Endothelial cell of umbilical vein (primary cell): ENCODE results near the gene TMEM63B. TPM values are rescaled to one million over a fixed set of nuclear protein-coding genes. Genes with fewer than 3 reads are reported as not detected.

Experiments
- BruUV-seq: library from RNA; stranded (reverse); fragments of 400-500 nt; replicated peaks from 2 replicates; lab custom pipeline; 2021; lab: Mats Ljungman, UMichigan
- CTCF ChIA-PET: fragments of 300-600, 350-600 bp; sonication (Branson Sonifier 250); formaldehyde crosslinking; loops from one replicate; lab custom pipeline; 2021; ENCODE audit warnings: antibody characterized with exemption, inconsistent platforms; lab: Charles Lee
- POLR2A ChIA-PET: fragments of 300-600, 350-600 bp; sonication (Branson Sonifier 250); formaldehyde crosslinking; loops from one replicate; lab custom pipeline; 2021; ENCODE audit warnings: antibody characterized with exemption, inconsistent platforms; lab: Charles Lee
- DNase-seq: peaks from one replicate; pipeline ENCODE4 v3.0.0-alpha.2; 2011; ENCODE audit warnings: low read depth, low spot score
- FAIRE-seq: peaks from 2 replicates; lab custom pipeline; 2011; peaks lifted over from hg19 to GRCh38; lab: Jason Lieb, UNC
- H2AFZ ChIP-seq: 2 replicates; pipeline ENCODE4 v1.6.0; 2012; ENCODE audit warnings: low read depth, low read length, control low read depth, inconsistent platforms
- H3K27ac ChIP-seq: 2 replicates; pipeline ENCODE4 v1.5.1; 2011; ENCODE audit warnings: low read depth, mild to moderate bottlenecking, control low read depth, low read length, moderate library complexity; ENCODE audit not compliant: insufficient read depth
- H3K27me3 ChIP-seq, 2 experiments: 2 replicates each; pipeline versions ENCODE4 v1.6.0 to v1.6.1; 2011; ENCODE audit warnings: low read length in 2 of 2, mixed read lengths in 1 of 2; ENCODE audit not compliant: control insufficient read depth in 2 of 2, insufficient read depth in 2 of 2
- H3K36me3 ChIP-seq, 2 experiments: 2 replicates in 1 of 2; 3 replicates in 1 of 2; pipeline ENCODE4 v1.5.1; 2011; ENCODE audit warnings: low read length in 2 of 2, mild to moderate bottlenecking in 1 of 2, moderate library complexity in 1 of 2; ENCODE audit not compliant: control insufficient read depth in 2 of 2, insufficient read depth in 2 of 2; ENCODE audit errors: extremely low read depth in 1 of 2
- H3K4me1 ChIP-seq: 3 replicates; pipeline ENCODE4 v1.5.1; 2011; ENCODE audit warnings: mild to moderate bottlenecking, low read length; ENCODE audit not compliant: control insufficient read depth, insufficient read depth; ENCODE audit errors: extremely low read depth
- H3K4me2 ChIP-seq: 2 replicates; pipeline ENCODE4 v1.6.1; 2011; ENCODE audit warnings: low read length, control low read depth, mixed read lengths; ENCODE audit not compliant: insufficient read depth
- H3K4me3 ChIP-seq, 3 experiments: fragments of 200-600 bp in 1 of 3; sonication (generic), shearing (Covaris generic) in 1 of 3; replicated peaks in 1 of 3; 2 replicates each; pipeline ENCODE4 v1.5.1; 2011 to 2016; ENCODE audit warnings: control low read depth in 3 of 3, low read length in 3 of 3, mild to moderate bottlenecking in 2 of 3, inconsistent platforms in 1 of 3, low read depth in 1 of 3, moderate library complexity in 1 of 3; ENCODE audit not compliant: insufficient read depth in 1 of 3
- H3K79me2 ChIP-seq: 2 replicates; pipeline ENCODE4 v1.6.0; 2012; ENCODE audit warnings: low read length, inconsistent platforms; ENCODE audit not compliant: control insufficient read depth, insufficient read depth
- H3K9ac ChIP-seq: replicated peaks from 2 replicates; pipeline ENCODE3; 2011; ENCODE audit warnings: low read length, control low read depth; ENCODE audit not compliant: insufficient read depth; ENCODE audit errors: extremely low read depth
- H3K9me1 ChIP-seq: replicated peaks from 3 replicates; pipeline ENCODE4 v1.6.0; 2011; ENCODE audit warnings: mild to moderate bottlenecking, low read length; ENCODE audit not compliant: control insufficient read depth, insufficient read depth; ENCODE audit errors: extremely low read depth
- H3K9me3 ChIP-seq: replicated peaks from 2 replicates; pipeline ENCODE4 v1.5.1; 2012; ENCODE audit warnings: low read length, inconsistent platforms; ENCODE audit not compliant: control insufficient read depth, insufficient read depth
- H4K20me1 ChIP-seq: replicated peaks from 2 replicates; pipeline ENCODE3; 2011; ENCODE audit warnings: mild to moderate bottlenecking, low read length; ENCODE audit not compliant: control insufficient read depth, insufficient read depth; ENCODE audit errors: extremely low read depth
- EZH2 ChIP-seq: IDR thresholded peaks from 2 replicates; pipeline ENCODE4 v1.6.1; 2012; ENCODE audit warnings: borderline replicate concordance, low read depth, mild to moderate bottlenecking, moderate library complexity, low read length, inconsistent platforms; ENCODE audit not compliant: severe bottlenecking
- FOS ChIP-seq: IDR thresholded peaks from 2 replicates; pipeline ENCODE4 v1.6.1; 2011; ENCODE audit warnings: mild to moderate bottlenecking, low read length, moderate library complexity, borderline replicate concordance; ENCODE audit not compliant: insufficient read depth
- GATA2 ChIP-seq: IDR thresholded peaks from 2 replicates; pipeline ENCODE4 v1.7.0; 2011; ENCODE audit warnings: low read depth, mild to moderate bottlenecking, moderate library complexity, mixed read lengths, low read length; ENCODE audit not compliant: insufficient read length, insufficient read depth
- JUN ChIP-seq: IDR thresholded peaks from 2 replicates; pipeline ENCODE4 v1.6.1; 2011; ENCODE audit warnings: borderline replicate concordance, low read depth; ENCODE audit not compliant: insufficient read length, insufficient read depth
- MAX ChIP-seq: IDR thresholded peaks from 2 replicates; pipeline ENCODE4 v1.6.1; 2011; ENCODE audit not compliant: insufficient read depth, insufficient read length
- MYC ChIP-seq: IDR thresholded peaks from one replicate; pipeline ENCODE4 v1.6.1; 2011; ENCODE audit warnings: mild to moderate bottlenecking, low read depth, low read length
- POLR2A ChIP-seq: IDR thresholded peaks from 2 replicates; pipeline ENCODE4 v1.6.1; 2012; ENCODE audit warnings: low read depth, mild to moderate bottlenecking, control low read depth, low read length
- POLR2AphosphoS5 ChIP-seq: IDR thresholded peaks from 2 replicates; pipeline ENCODE4 v1.6.1; 2012; ENCODE audit warnings: low read depth, mild to moderate bottlenecking, control low read depth, low read length, moderate library complexity; ENCODE audit not compliant: insufficient read depth
- dilution Hi-C: fragments of 300-500 bp; cut with MboI; formaldehyde crosslinking; loops from one replicate; pipeline ENCODE4 v1.15.0; 2019; ENCODE audit warnings: low sequenced_read_pairs; ENCODE audit not compliant: extremely low pct_ligation_motif_present
- intact Hi-C: fragments of 100-400 bp; cut with micrococcal nuclease; formaldehyde crosslinking; loops from one replicate; pipeline ENCODE4 v1.10.0; 2022
- polyA plus RNA-seq, 4 experiments: library from polyadenylated mRNA; depleted of rRNA in 3 of 4; stranded (reverse) in 3 of 4; unstranded in 1 of 4; fragments of >200 nt; gene quantifications; 2 replicates each; pipeline versions ENCODE4 v1.2.1 to v1.2.3, GENCODE V29; 2011 to 2012; ENCODE audit warnings: missing spikeins in 1 of 4
- total RNA-seq: library from RNA; stranded (reverse); gene quantifications from 2 replicates; pipeline ENCODE4 v1.2.3, GENCODE V29; 2021
- TF ChIP-seq, protein P1 (sequence below), 2 donors: IDR thresholded peaks; 1 replicate in 1 of 2; 2 replicates in 1 of 2; pipeline ENCODE4 v1.5.1; 2011; ENCODE audit warnings: low read length in 2 of 2, mild to moderate bottlenecking in 2 of 2, moderate library complexity in 2 of 2, control low read depth in 1 of 2, inconsistent platforms in 1 of 2, low read depth in 1 of 2; ENCODE audit not compliant: insufficient read depth in 1 of 2; ENCODE audit errors: extremely low read depth in 1 of 2

The TMEM63B gene
- total and polyA plus RNA-seq, 2 donors (not counting 3 experiments of a cell fraction or from before 2014, with no cell fraction given): 49.7 to 56.1 TPM

DNA sequence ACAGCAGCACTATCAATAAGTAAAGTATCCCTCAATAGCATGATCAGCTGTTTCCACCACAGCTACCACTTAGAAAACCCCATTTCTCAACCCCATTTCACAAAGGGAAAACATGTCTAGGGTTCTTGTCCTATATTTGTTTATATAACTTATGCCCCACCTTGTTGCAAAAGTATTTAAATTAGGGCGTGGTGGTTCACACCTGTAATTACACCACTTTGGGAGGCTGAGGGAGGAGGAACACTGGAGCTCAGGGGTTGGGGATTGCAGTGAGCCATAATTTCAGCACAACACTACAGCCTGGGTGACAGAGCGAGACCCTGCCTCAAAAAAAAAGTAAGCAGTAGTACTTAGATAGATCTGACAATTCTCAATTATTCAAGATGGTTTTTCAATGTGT lies 3.8 kb upstream of the TMEM63B start:
- ChIA-PET POLR2A (no interaction called here), CTCF (interaction anchor here (1.0 to 2.8 kb wide), 2 partner anchors 24 to 134 kb away, joined by 3 to 11 read pairs; partner anchors contain the start of gene SLC35B2)
- FAIRE-seq (no peak), DNase-seq (no peak)
- H3K4me1 ChIP-seq: peaks cover 57% of the 10 kb centered on the region
- BruUV-seq: no TSS peak
- H3K4me2 ChIP-seq: peak overlapping the region; percentile 32
- peaks cover 84% of the 10 kb centered on the region for H3K79me2 ChIP-seq
- dilution Hi-C loops: no loop called here
- intact Hi-C loops: loop anchor here (1.0 kb wide), 1 partner anchor 19 kb away; no protein-coding TSS in a partner anchor
- TF ChIP-seq POLR2A (no peak), MAX (no peak), MYC (no peak), GATA2 (no peak), EZH2 (no peak), JUN (no peak), POLR2AphosphoS5 (no peak), FOS (no peak)
- TF ChIP-seq, protein P1, sequence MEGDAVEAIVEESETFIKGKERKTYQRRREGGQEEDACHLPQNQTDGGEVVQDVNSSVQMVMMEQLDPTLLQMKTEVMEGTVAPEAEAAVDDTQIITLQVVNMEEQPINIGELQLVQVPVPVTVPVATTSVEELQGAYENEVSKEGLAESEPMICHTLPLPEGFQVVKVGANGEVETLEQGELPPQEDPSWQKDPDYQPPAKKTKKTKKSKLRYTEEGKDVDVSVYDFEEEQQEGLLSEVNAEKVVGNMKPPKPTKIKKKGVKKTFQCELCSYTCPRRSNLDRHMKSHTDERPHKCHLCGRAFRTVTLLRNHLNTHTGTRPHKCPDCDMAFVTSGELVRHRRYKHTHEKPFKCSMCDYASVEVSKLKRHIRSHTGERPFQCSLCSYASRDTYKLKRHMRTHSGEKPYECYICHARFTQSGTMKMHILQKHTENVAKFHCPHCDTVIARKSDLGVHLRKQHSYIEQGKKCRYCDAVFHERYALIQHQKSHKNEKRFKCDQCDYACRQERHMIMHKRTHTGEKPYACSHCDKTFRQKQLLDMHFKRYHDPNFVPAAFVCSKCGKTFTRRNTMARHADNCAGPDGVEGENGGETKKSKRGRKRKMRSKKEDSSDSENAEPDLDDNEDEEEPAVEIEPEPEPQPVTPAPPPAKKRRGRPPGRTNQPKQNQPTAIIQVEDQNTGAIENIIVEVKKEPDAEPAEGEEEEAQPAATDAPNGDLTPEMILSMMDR (IDR thresholded peaks at IDR 0.05; ENCODE audit: extremely low read depth in 1 of 2, insufficient read depth in 1 of 2, low read depth in 1 of 2, low read length in 2 of 2): no peak
- H3K9ac ChIP-seq: peak overlapping the region; percentile 5
- no peaks in the 10 kb centered on the region for H3K27me3 ChIP-seq
- H3K9me3 ChIP-seq: no peaks in the 10 kb centered on the region
- peak overlapping the region; percentile 23 for H3K27ac ChIP-seq
- no peak overlapping the region for H2AFZ ChIP-seq
- no peaks in the 10 kb centered on the region for H3K9me1 ChIP-seq
- no peaks in the 10 kb centered on the region for H4K20me1 ChIP-seq
- no peak overlapping the region for H3K4me3 ChIP-seq
- no peaks in the 10 kb centered on the region for H3K36me3 ChIP-seq
